Ascending aorta (tissue), 2 donors: ENCODE results near the gene MAN1A2. TPM values are rescaled to one million over a fixed set of nuclear protein-coding genes. Genes with fewer than 3 reads are reported as not detected.
A peak's percentile ranks its signal among the peaks of the same experiment; 100 is the strongest.

Experiments
- DNase-seq, 2 donors: peaks; one replicate each; pipeline ENCODE4 v3.0.0-alpha.2; 2019; ENCODE audit warnings: low spot score in 2 of 2
- H3K27ac ChIP-seq, 2 donors: fragments of 200-600 bp; sonication (generic); one replicate each; pipeline ENCODE4 v1.5.1; 2016 to 2017; ENCODE audit warnings: mild to moderate bottlenecking in 1 of 2
- H3K27me3 ChIP-seq: fragments of 200-600 bp; sonication (generic); one replicate; pipeline ENCODE4 v1.5.1; 2017
- H3K36me3 ChIP-seq, 2 donors: fragments of 200-600 bp; sonication (generic); one replicate each; pipeline ENCODE4 v1.5.1; 2016
- H3K4me1 ChIP-seq, 2 donors: fragments of 200-600 bp; sonication (generic); one replicate each; pipeline ENCODE4 v1.5.1; 2016 to 2017; ENCODE audit warnings: mild to moderate bottlenecking in 1 of 2
- H3K4me3 ChIP-seq, 2 donors: fragments of 200-600 bp; sonication (generic); one replicate each; pipeline ENCODE4 v1.5.1; 2016 to 2017; ENCODE audit warnings: mild to moderate bottlenecking in 1 of 2
- H3K9me3 ChIP-seq, 2 donors: fragments of 200-600 bp; sonication (generic); one replicate each; pipeline ENCODE4 v1.5.1; 2016
- CTCF ChIP-seq, 3 experiments: fragments of 200-600 bp in 2 of 3; fragments of 450-650 bp in 1 of 3; sonication (generic) in 2 of 3; IDR thresholded peaks; one replicate each; pipeline ENCODE4 v1.5.1; 2016 to 2019; ENCODE audit warnings: antibody characterized with exemption in 3 of 3, mild to moderate bottlenecking in 1 of 3, moderate library complexity in 1 of 3
- intact Hi-C: fragments of 100-400 bp; cut with DNase I; formaldehyde crosslinking; loops from one replicate; pipeline ENCODE4 v1.15.1; 2023
- total RNA-seq: library from RNA; depleted of rRNA; stranded (reverse); fragments of >200 nt; gene quantifications from one replicate; pipeline ENCODE4 v1.1.0, GENCODE V29; 2016

The MAN1A2 gene
- total RNA-seq, 1 donor from 2014 or later: 25.4 TPM

- intact Hi-C loops: no loop called here
- Histone ChIP-seq H3K4me3 (no peak overlapping the region), H3K27me3 (no peaks in the 10 kb centered on the region), H3K4me1 (no peaks in the 10 kb centered on the region), H3K27ac (no peak overlapping the region), H3K9me3 (no peaks in the 10 kb centered on the region), H3K36me3 (no peaks in the 10 kb centered on the region)
- no peak for TF ChIP-seq CTCF (IDR thresholded peaks at IDR 0.05)
- peak in 1 of 2 donors; percentile 40 for DNase-seq
Observed at GRCh38 chr1:117575586-117576225, 208.5 kb downstream of the MAN1A2 start.

GRCh38 chr1:117576236-117576635, 209.0 kb downstream of the MAN1A2 start:
- H3K4me3 ChIP-seq: no peak overlapping the region
- no peaks in the 10 kb centered on the region for H3K36me3 ChIP-seq
- H3K27me3 ChIP-seq: no peaks in the 10 kb centered on the region
- intact Hi-C loops: no loop called here
- DNase-seq: peak in 1 of 2 donors; percentile 53
- H3K4me1 ChIP-seq: no peaks in the 10 kb centered on the region
- H3K9me3 ChIP-seq: no peaks in the 10 kb centered on the region
- TF ChIP-seq CTCF (IDR thresholded peaks at IDR 0.05): no peak
- H3K27ac ChIP-seq: no peak overlapping the region

- no peak for TF ChIP-seq CTCF (IDR thresholded peaks at IDR 0.05)
- H3K4me3 ChIP-seq: no peak overlapping the region
- intact Hi-C loops: no loop called here
Observed at GRCh38 chr1:117577191-117577885, 210.1 kb downstream of the MAN1A2 start.

GRCh38 chr1:117578466-117578865, 211.2 kb downstream of the MAN1A2 start:
- no peak overlapping the region for H3K27ac ChIP-seq
- peaks cover 8 to 10% of the 10 kb centered on the region in 2 donors for H3K4me1 ChIP-seq
- intact Hi-C loops: no loop called here
- H3K36me3 ChIP-seq: no peaks in the 10 kb centered on the region
- H3K27me3 ChIP-seq: no peaks in the 10 kb centered on the region
- peak in 1 of 2 donors; percentile 13 for DNase-seq
- TF ChIP-seq CTCF (IDR thresholded peaks at IDR 0.05): no peak
- no peak overlapping the region for H3K4me3 ChIP-seq
- no peaks in the 10 kb centered on the region for H3K9me3 ChIP-seq

More at GRCh38 chr1:117577191-117577885, 210.1 kb downstream of the MAN1A2 start:
- H3K9me3 ChIP-seq: no peaks in the 10 kb centered on the region
- H3K27me3 ChIP-seq: no peaks in the 10 kb centered on the region
- H3K4me1 ChIP-seq: peaks cover 4 to 5% of the 10 kb centered on the region in 2 donors
- no peaks in the 10 kb centered on the region for H3K36me3 ChIP-seq
- peak in 1 of 2 donors; percentile 22 for DNase-seq
- H3K27ac ChIP-seq: no peak overlapping the region

Other genes with a start within 250 kb of the MAN1A2 start
- gene TRIM45, start 245.7 kb upstream of the MAN1A2 start, total RNA-seq: 1.9 TPM
- not detected for gene VTCN1, start 156.5 kb upstream of the MAN1A2 start, total RNA-seq
- gene TENT5C, start 238.6 kb downstream of the MAN1A2 start, total RNA-seq: 0.32 TPM